Esophagus muscularis mucosa (tissue), 4 donors: ENCODE data around the gene PUM2. TPM values are rescaled to one million over a fixed set of nuclear protein-coding genes. Genes with fewer than 3 reads are reported as not detected.

Source experiments
- DNase-seq: peaks from one replicate; pipeline ENCODE4 v3.0.0-alpha.2; 2017; ENCODE audit errors: extremely low spot score
- H3K27ac ChIP-seq, 4 donors: fragments of 200-600 bp; sonication (generic); replicated peaks in 1 of 4; 1 replicate in 3 of 4; 2 replicates in 1 of 4; pipeline ENCODE4 v1.5.1; 2016 to 2019; ENCODE audit warnings: mild to moderate bottlenecking in 1 of 4
- H3K27me3 ChIP-seq, 4 donors: fragments of 200-600 bp; sonication (generic); one replicate each; pipeline versions ENCODE4 v1.5.1 to v1.6.0; 2016 to 2019
- H3K36me3 ChIP-seq, 4 donors: fragments of 200-600 bp; sonication (generic); one replicate each; pipeline ENCODE4 v1.5.1; 2016 to 2019
- H3K4me1 ChIP-seq, 4 donors: fragments of 200-600 bp; sonication (generic); one replicate each; pipeline ENCODE4 v1.5.1; 2016 to 2019
- H3K4me3 ChIP-seq, 4 donors: fragments of 200-600 bp; sonication (generic); 1 replicate in 2 of 4; 2 replicates in 2 of 4; pipeline ENCODE4 v1.5.1; 2016 to 2019; ENCODE audit warnings: mild to moderate bottlenecking in 4 of 4, moderate library complexity in 1 of 4
- H3K9me3 ChIP-seq, 4 donors: fragments of 200-600 bp; sonication (generic); 1 replicate in 3 of 4; 2 replicates in 1 of 4; pipeline ENCODE4 v1.5.1; 2016 to 2019
- CTCF ChIP-seq, 3 experiments: fragments of 200-600 bp in 2 of 3; fragments of 450-650 bp in 1 of 3; sonication (generic) in 2 of 3; IDR thresholded peaks; one replicate each; pipeline ENCODE4 v1.5.1; 2017 to 2019; ENCODE audit warnings: antibody characterized with exemption in 3 of 3, mild to moderate bottlenecking in 2 of 3, moderate library complexity in 1 of 3
- EP300 ChIP-seq: sonication (generic); formaldehyde crosslinking; IDR thresholded peaks from one replicate; pipeline ENCODE4 v1.6.1; 2017; ENCODE audit warnings: antibody characterized with exemption
- POLR2A ChIP-seq: fragments of 450-650 bp; IDR thresholded peaks from one replicate; pipeline ENCODE4 v1.6.1; 2017; ENCODE audit warnings: antibody characterized with exemption, moderate library complexity, mild to moderate bottlenecking, low read depth
- POLR2AphosphoS5 ChIP-seq, 2 donors: sonication (generic); formaldehyde crosslinking; IDR thresholded peaks; one replicate each; pipeline ENCODE4 v1.6.1; 2017; ENCODE audit warnings: antibody characterized with exemption in 2 of 2
- WGBS: methylation state at CpG from one replicate; pipeline ENCODE4 v1.1.5; 2018; 5-methylcytosine and 5-hydroxymethylcytosine counted together
- intact Hi-C: fragments of 100-400 bp; cut with DNase I; formaldehyde crosslinking; loops from one replicate; pipeline ENCODE4 v1.15.1; 2023
- total RNA-seq, 4 donors: library from RNA; depleted of rRNA; stranded (reverse); fragments of >200 nt; gene quantifications; one replicate each; pipeline versions ENCODE4 v1.1.0 to v1.2.1, GENCODE V29; 2016

PUM2 gene
- total RNA-seq, 4 donors from 2014 or later = 73.7 to 113 (median 93.1) TPM

- Histone ChIP-seq H3K27me3 (no peaks in the 10 kb centered on the region), H3K9me3 (no peaks in the 10 kb centered on the region), H3K36me3 (peaks cover 14 to 65% (median 46%) of the 10 kb centered on the region in 4 donors), H3K27ac (no peak overlapping the region), H3K4me1 (peaks cover 0 to 9% (median 0%) of the 10 kb centered on the region in 4 donors), H3K4me3 (no peak overlapping the region)
- TF ChIP-seq POLR2A (no peak), POLR2AphosphoS5 (IDR thresholded peaks at IDR 0.05) (no peak), EP300 (no peak), CTCF (IDR thresholded peaks at IDR 0.05) (no peak)
- intact Hi-C loops = no loop called here
- no peak for DNase-seq
- WGBS = 91% methylated on average over 4 of the region's 4 CpGs
These were observed 48.6 kb downstream of the PUM2 start for GRCh38 chr2:20302019-20302418.

- WGBS = 93% methylated on average over 5 of the region's 5 CpGs
- H3K4me3 ChIP-seq = no peak overlapping the region
- peaks cover 0 to 9% (median 0%) of the 10 kb centered on the region in 4 donors for H3K4me1 ChIP-seq
- peaks cover 6 to 65% (median 40%) of the 10 kb centered on the region in 4 donors for H3K36me3 ChIP-seq
- TF ChIP-seq CTCF (IDR thresholded peaks at IDR 0.05) = no peak
- TF ChIP-seq POLR2A = no peak
- no peak for TF ChIP-seq EP300
- TF ChIP-seq POLR2AphosphoS5 (IDR thresholded peaks at IDR 0.05) = no peak
- DNase-seq = no peak
- no peak overlapping the region for H3K27ac ChIP-seq
- H3K9me3 ChIP-seq = no peaks in the 10 kb centered on the region
- intact Hi-C loops = no loop called here
- H3K27me3 ChIP-seq = no peaks in the 10 kb centered on the region
These were observed 50.0 kb downstream of the PUM2 start for GRCh38 chr2:20300656-20301055.

GRCh38 chr2:20299113-20299512, 51.5 kb downstream of the PUM2 start:
- intact Hi-C loops = no loop called here
- WGBS = 83% methylated on average over 6 of the region's 6 CpGs
- Histone ChIP-seq H3K9me3 (no peaks in the 10 kb centered on the region), H3K27me3 (no peaks in the 10 kb centered on the region), H3K27ac (no peak overlapping the region), H3K36me3 (peaks cover 6 to 61% (median 39%) of the 10 kb centered on the region in 4 donors), H3K4me1 (peaks cover 0 to 8% (median 0%) of the 10 kb centered on the region in 4 donors), H3K4me3 (no peak overlapping the region)
- no peak for TF ChIP-seq CTCF (IDR thresholded peaks at IDR 0.05)
- no peak for TF ChIP-seq POLR2AphosphoS5 (IDR thresholded peaks at IDR 0.05)
- no peak for TF ChIP-seq POLR2A
- TF ChIP-seq EP300 = no peak
- DNase-seq = no peak

- no peak for DNase-seq
- Histone ChIP-seq H3K27me3 (no peaks in the 10 kb centered on the region), H3K9me3 (no peaks in the 10 kb centered on the region), H3K36me3 (peaks cover 13 to 81% (median 49%) of the 10 kb centered on the region in 4 donors), H3K4me1 (peaks cover 0 to 5% (median 2%) of the 10 kb centered on the region in 4 donors), H3K27ac (no peak overlapping the region), H3K4me3 (no peak overlapping the region)
- intact Hi-C loops = no loop called here
- no peak for TF ChIP-seq POLR2A
- TF ChIP-seq POLR2AphosphoS5 (IDR thresholded peaks at IDR 0.05) = no peak
- TF ChIP-seq EP300 = no peak
- no peak for TF ChIP-seq CTCF (IDR thresholded peaks at IDR 0.05)
- 96% methylated on average over 9 of the region's 9 CpGs for WGBS
These were observed 56.4 kb downstream of the PUM2 start for GRCh38 chr2:20294231-20294630.

GRCh38 chr2:20292984-20293383, 57.7 kb downstream of the PUM2 start:
- Histone ChIP-seq H3K9me3 (no peaks in the 10 kb centered on the region), H3K4me3 (no peak overlapping the region), H3K27me3 (no peaks in the 10 kb centered on the region), H3K27ac (no peak overlapping the region), H3K4me1 (peaks cover 0 to 11% (median 2%) of the 10 kb centered on the region in 4 donors), H3K36me3 (peaks cover 13 to 81% (median 52%) of the 10 kb centered on the region in 4 donors)
- 92% methylated on average over 5 of the region's 5 CpGs for WGBS
- TF ChIP-seq CTCF (IDR thresholded peaks at IDR 0.05) (no peak), POLR2A (no peak), EP300 (no peak), POLR2AphosphoS5 (IDR thresholded peaks at IDR 0.05) (no peak)
- intact Hi-C loops = no loop called here
- DNase-seq = no peak
